HG03520 (cell line): ENCODE data around the gene RPS23.

Experiments used
- ATAC-seq: cut with Tn5 transposase; IDR thresholded peaks from one replicate; pipeline ENCODE4 v1.9.1; 2021; ENCODE audit warnings: mild to moderate bottlenecking, moderate library complexity; ENCODE audit not compliant: unreplicated experiment

RPS23 gene

DNA sequence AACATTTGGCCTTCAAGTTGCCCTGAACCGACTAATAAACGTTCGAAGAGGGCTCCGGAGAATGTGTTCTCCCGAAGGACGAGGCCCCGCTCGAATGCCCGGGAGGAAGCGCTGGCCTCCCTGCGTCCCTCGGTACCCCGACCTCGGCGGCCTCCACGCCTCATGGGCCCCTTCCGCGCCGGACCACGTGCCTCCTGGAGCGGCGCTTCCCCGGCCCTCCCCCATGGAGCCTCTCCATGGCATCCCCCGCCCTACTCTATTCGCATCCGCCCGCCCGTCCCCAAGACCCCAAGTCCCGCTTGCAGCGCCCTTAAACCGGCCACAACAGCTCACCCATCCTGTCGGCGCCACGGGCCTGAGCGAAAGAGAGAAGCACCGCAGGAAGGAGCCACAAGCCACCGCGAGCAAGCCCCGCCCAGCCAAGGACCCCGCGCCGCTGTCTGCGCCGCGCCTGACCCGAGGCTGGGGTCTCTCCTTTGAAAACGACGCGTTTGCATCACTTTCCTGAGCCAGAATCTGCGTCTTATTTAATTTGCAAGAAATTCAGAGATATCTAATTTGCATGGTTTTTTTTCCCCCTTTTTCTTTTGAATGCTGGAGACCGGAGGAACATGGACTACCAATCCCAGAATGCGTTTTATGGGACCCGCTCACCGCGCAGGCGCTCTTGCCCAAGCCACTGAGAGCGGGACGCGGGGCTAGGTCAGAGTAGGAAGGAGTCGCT is at the start of gene RPS23:
RPS23 (minus strand) TSS at position 368 of the 724 bp plus-strand sequence; CDS start at position 337, 31 bp downstream.
- peak; percentile 94 for ATAC-seq

DNA sequence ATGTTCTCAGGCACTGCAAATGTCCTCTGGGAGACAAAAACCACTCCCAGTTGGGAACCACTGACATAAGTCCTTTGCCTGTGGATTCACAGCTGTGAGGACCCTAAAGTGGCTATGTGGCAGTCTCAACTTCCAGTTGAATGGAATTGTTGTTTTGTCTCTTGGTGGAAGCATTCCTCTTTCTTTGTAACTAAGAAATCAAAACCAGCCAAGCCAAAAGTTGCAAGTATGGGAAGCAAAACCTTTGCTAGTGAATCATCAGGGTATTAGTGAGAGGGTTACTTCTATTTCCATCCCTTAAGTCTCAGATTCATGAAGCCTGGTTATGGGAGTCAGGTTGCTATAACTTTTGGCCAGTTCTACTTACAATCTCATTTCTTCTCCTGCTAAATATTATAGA is 49.8 kb upstream of the RPS23 start:
- ATAC-seq = no peak

GRCh38 chr5:82325996-82326395 is 47.8 kb upstream of the RPS23 start:
- no peak for ATAC-seq

DNA sequence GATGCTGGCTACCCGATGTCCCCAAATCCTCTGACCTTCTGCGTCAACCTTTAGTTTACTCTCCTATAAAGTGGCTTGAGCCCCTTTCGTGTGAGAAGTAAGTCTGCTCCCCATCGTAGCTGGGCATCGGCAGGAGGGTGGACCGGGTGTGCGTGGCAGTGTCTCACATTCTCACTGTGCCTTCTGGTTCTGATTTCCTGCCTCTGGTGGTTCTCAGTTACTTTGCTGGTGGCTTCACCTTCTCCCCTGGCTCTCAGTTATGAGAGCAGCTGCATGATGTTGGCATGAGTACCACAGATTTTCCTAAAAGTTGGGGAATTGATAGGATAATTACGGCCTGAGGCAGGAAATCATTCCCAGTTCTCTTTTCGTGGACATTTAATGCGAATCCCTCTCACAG is 47.0 kb upstream of the RPS23 start:
- no peak for ATAC-seq

GRCh38 chr5:82320966-82321365 is 42.8 kb upstream of the RPS23 start:
- ATAC-seq = no peak

GRCh38 chr5:82319651-82320376 is 41.7 kb upstream of the RPS23 start:
- no peak for ATAC-seq

GRCh38 chr5:82319192-82319591 is 41.0 kb upstream of the RPS23 start:
- ATAC-seq = no peak

DNA sequence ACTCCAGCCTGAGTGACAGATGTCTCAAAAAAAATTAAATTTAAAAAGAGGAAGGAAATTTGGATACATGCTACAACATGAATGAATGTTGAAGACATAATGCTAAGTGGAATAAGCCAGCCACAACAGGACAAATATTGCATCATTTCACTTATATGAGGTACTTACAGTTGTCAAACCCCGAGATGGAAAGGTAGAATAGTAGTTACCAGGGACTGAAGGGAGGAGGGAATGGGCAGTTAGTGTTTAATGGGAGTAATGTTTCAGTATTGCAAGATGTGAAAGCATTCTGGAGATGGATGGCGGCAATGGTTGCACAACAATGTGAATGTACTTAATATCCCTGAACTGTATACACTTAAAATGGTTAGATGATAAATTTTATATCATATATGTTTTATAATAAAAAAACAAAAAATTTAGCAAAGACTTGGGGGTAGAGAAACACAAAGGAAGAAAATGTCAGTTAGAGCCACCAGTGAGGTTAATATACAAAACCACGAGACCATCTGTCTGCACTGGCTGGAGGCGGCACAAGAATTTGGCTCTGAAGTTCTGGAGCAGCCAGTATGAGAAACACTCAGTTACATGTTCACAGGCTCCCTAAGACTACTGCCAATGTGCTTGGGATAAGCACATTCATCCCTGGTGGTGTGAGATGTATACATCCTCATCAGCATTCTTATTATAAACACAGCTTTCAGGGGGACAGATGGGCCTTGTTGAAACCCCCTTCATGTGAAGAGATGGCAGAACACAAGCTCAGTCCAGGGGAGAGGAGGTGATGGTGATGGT is 37.0 kb upstream of the RPS23 start:
- no peak for ATAC-seq

GRCh38 chr5:82313016-82313415 is 34.9 kb upstream of the RPS23 start:
- no peak for ATAC-seq

GRCh38 chr5:82312373-82312856 is 34.3 kb upstream of the RPS23 start:
- no peak for ATAC-seq

- ATAC-seq = no peak
These were observed 31.0 kb upstream of the RPS23 start for GRCh38 chr5:82309091-82309531.

DNA sequence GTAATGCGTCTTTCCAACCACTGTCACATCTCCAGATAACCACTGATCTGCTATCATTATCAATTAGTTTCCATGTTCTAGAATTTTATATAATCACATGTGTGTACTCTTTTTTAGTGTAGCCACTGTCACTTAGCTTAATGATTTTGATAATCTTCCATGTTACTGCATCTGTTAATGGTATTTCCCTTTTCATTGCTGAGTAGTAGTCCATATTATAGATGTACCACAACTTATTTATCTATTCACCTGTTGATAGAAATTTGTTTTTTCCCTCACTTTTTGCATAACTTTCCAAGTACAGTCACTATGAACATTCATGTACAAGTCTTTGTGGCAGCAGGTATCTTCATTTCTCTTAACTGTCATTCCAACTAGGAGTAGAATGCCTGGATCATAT is 30.3 kb upstream of the RPS23 start:
- no peak for ATAC-seq

DNA sequence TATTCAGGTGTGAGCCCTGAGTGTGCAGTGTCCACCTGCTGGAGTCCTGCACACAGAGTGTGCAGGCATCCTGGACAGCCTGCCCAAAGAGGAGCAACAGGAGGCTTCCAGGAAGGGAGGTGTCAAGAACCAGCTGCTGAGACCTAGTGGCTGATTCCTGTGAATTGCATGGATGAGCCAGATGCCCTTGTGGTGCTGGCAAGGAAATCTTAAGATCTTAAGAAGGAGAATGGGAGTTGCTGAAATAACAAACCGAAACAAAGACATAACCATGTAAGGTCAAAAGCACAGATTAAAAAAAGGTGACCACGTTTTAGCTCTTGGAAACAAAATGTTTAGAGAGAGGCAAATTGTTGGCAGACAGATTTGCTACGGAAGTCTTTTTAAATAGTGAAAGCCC is 29.3 kb upstream of the RPS23 start:
- ATAC-seq = no peak

DNA sequence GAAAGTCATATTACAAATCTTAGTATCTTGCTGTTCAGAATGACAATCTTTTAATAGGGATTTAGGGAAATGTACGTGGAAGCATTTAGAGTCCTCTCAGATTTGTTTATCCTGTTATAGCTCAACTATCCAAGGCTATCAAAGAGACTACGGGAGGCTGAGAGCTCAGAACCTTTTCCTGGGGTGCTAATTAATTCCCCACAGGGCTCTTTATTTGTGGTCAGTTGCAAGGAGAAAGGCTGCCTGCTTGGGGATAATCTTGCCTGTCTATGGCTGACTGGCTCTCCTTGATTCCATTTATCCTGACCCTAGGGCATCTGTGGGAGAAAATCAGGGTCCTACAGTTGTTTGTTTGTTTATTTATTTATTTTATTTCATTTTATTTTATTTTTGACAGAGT is 28.0 kb upstream of the RPS23 start:
- ATAC-seq = no peak

- ATAC-seq = no peak
These were observed 23.0 kb upstream of the RPS23 start for GRCh38 chr5:82301190-82301589.

DNA sequence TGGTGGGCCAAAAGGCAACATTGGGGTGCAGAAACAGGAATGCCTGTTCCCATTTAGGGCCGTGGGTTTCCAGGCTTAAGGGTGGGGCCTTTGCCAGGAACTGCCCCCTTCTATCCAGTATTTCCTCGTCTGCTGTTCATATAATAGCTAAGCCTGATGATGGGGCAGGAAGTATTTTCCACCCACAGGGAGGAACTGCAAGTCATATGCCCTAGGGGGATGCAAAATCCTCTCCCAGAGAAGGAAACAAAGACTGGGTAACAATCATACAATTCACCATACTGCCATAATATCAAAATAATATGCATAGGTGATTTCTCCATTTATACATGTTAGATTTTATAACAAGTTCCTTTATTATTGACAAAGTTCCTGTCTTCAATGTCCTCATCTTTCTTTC is 20.5 kb upstream of the RPS23 start:
- ATAC-seq = no peak

DNA sequence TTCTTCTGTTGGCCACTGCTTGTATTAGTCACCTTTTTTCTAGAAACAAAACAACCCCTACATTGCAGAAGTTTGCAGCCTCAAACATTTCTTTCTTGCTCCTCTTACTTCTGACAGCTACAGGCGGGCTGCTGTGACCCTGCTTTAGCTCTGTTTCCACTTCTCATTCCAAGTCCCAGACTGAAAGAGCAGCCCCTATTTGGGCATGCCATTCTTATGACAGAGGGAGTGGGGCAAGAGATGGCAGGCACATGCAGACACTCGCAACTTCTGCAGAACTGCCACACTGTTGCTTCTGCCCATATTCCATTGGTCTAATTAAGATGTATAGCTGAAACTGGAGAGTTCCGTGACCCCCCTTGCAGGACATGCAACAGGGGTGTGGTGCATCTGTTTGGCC is 19.6 kb upstream of the RPS23 start:
- ATAC-seq = no peak

GRCh38 chr5:82296929-82297328 is 18.8 kb upstream of the RPS23 start:
- no peak for ATAC-seq

- no peak for ATAC-seq
These were observed 17.9 kb upstream of the RPS23 start for GRCh38 chr5:82295959-82296531.

DNA sequence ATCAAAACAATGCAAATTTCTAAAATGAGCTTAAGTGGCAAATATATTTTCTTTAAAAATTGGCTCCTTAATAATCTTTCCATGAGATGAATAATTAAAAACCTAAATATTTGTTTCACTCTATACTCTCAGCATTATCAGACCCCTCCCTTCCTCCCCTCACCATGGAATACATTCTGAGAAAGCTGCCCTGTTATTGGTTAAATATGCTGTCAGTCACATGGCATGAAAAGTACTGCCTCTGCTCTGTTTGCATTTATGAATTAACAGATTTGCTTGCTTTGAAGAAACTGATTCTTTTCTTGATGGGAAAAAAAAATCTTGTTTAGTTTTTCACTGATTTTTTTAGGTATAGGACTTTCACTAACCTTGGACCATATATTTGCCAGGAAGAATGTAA is 17.0 kb upstream of the RPS23 start:
- ATAC-seq = no peak

- no peak for ATAC-seq
These were observed 13.3 kb upstream of the RPS23 start for GRCh38 chr5:82291420-82291819.
